HepG2 (cell line): ENCODE measurements around the gene HRC. TPM values are rescaled to one million over a fixed set of nuclear protein-coding genes. Genes with fewer than 3 reads are reported as not detected.
A peak's percentile ranks its signal among the peaks of the same experiment; 100 is the strongest.

Source experiments
- AKAP8 ChIP-seq: sonication (generic); formaldehyde crosslinking; IDR thresholded peaks from 2 replicates; pipeline ENCODE4 v1.5.1; 2020; ENCODE audit warnings: mild to moderate bottlenecking, missing genetic modification reagents
- CTCF ChIP-seq: sonication (generic); formaldehyde crosslinking; IDR thresholded peaks from 2 replicates; pipeline ENCODE4 v1.5.0; 2020; ENCODE audit warnings: mild to moderate bottlenecking, missing genetic modification reagents, moderate library complexity
- KDM2A ChIP-seq: sonication (generic); formaldehyde crosslinking; IDR thresholded peaks from 2 replicates; pipeline ENCODE4 v1.4.0; 2020; ENCODE audit warnings: low read depth, missing genetic modification reagents, borderline replicate concordance
- NFE2L2 ChIP-seq: fragments of 150-350 bp; IDR thresholded peaks from 2 replicates; pipeline ENCODE4 v1.6.1; 2014; ENCODE audit warnings: low read length
- NR0B2 ChIP-seq: sonication (generic); formaldehyde crosslinking; IDR thresholded peaks from 2 replicates; pipeline ENCODE4 v1.4.0; 2020; ENCODE audit warnings: mild to moderate bottlenecking, missing genetic modification reagents
- POLR2AphosphoS5 ChIP-seq: IDR thresholded peaks from 2 replicates; pipeline ENCODE4 v1.6.1; 2012; ENCODE audit warnings: low read depth, low read length
- STAG1 ChIP-seq: sonication (generic); formaldehyde crosslinking; IDR thresholded peaks from 2 replicates; pipeline ENCODE4 v1.4.0; 2020; ENCODE audit warnings: missing genetic modification reagents
- XRCC5 ChIP-seq: fragments of 200-400 bp; formaldehyde crosslinking; optimal IDR thresholded peaks from 2 replicates; pipeline ENCODE3; 2017; ENCODE audit warnings: mild to moderate bottlenecking, low read length
- ZFP41 ChIP-seq: sonication (generic); formaldehyde crosslinking; IDR thresholded peaks from 2 replicates; pipeline ENCODE4 v1.4.0; 2020; ENCODE audit warnings: mild to moderate bottlenecking, missing genetic modification reagents, borderline replicate concordance
- ZNF788 ChIP-seq: sonication (generic); formaldehyde crosslinking; IDR thresholded peaks from 2 replicates; pipeline ENCODE4 v1.5.0; 2020; ENCODE audit warnings: mild to moderate bottlenecking, missing genetic modification reagents, borderline replicate concordance
- polyA plus RNA-seq, 8 experiments: library from polyadenylated mRNA; depleted of rRNA in 3 of 8; stranded (reverse) in 7 of 8; unstranded in 1 of 8; fragments of >200 nt; fragmentation: Illumina TruSeq in 4 of 8; extraction: Trizol in 4 of 8; gene quantifications; 2 replicates each; pipeline versions ENCODE4 v1.2.1 to v1.2.3, GENCODE V29; 2011 to 2016; ENCODE audit warnings: low read depth in 4 of 8, missing spikeins in 1 of 8, mixed read lengths in 1 of 8; ENCODE audit not compliant: insufficient read depth in 1 of 8
- total RNA-seq, 5 experiments: library from RNA; depleted of rRNA; stranded (reverse); fragments of >200 nt; fragmentation: Illumina TruSeq; extraction: Trizol; gene quantifications; 2 replicates each; pipeline ENCODE4 v1.2.3, GENCODE V29; 2016; ENCODE audit warnings: low read depth in 1 of 5
- TF ChIP-seq, protein P1 (sequence below): sonication (generic); formaldehyde crosslinking; IDR thresholded peaks from 2 replicates; pipeline ENCODE4 v1.9.0; 2022; ENCODE audit warnings: missing genetic modification reagents, mild to moderate bottlenecking, borderline replicate concordance

HRC gene
- total and polyA plus RNA-seq, 2 of the 13 experiments (the other 11 are each of a cell fraction or from before 2014, with no cell fraction given) = 3.6 to 15.4 TPM

GRCh38 chr19:49106648-49107135 lies 48.5 kb downstream of the HRC start (continued):
- 0 out of 2 replicates have a peak, but pooled peaks have one; percentile 39 for TF ChIP-seq AKAP8
- peak; percentile 51; the same call in 1 of the 2 replicates for TF ChIP-seq NFE2L2
- peak; percentile 84 for TF ChIP-seq CTCF (CRISPR knock-in tag)
- TF ChIP-seq, protein P1, sequence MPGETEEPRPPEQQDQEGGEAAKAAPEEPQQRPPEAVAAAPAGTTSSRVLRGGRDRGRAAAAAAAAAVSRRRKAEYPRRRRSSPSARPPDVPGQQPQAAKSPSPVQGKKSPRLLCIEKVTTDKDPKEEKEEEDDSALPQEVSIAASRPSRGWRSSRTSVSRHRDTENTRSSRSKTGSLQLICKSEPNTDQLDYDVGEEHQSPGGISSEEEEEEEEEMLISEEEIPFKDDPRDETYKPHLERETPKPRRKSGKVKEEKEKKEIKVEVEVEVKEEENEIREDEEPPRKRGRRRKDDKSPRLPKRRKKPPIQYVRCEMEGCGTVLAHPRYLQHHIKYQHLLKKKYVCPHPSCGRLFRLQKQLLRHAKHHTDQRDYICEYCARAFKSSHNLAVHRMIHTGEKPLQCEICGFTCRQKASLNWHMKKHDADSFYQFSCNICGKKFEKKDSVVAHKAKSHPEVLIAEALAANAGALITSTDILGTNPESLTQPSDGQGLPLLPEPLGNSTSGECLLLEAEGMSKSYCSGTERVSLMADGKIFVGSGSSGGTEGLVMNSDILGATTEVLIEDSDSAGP (CRISPR knock-in tag) = peak; percentile 47; the same call in 1 of the 2 replicates
- peak; percentile 45 for TF ChIP-seq STAG1 (CRISPR knock-in tag)
- 0 out of 2 replicates have a peak, but pooled peaks have one; percentile 24 for TF ChIP-seq POLR2AphosphoS5
- peak; percentile 33; the same call in 1 of the 2 replicates for TF ChIP-seq KDM2A
- peak; percentile 78 for TF ChIP-seq XRCC5
- 0 out of 2 replicates have a peak, but pooled peaks have one; percentile 26 for TF ChIP-seq ZNF788
- TF ChIP-seq NR0B2 (CRISPR knock-in tag) = peak; percentile 42; the same call in 1 of the 2 replicates
- 0 out of 2 replicates have a peak, but pooled peaks have one; percentile 19 for TF ChIP-seq ZFP41
